Muscle layer of duodenum (tissue), 2 donors: ENCODE data around the gene ANKS1A.
"Not testable (repeated sequence)": the region's sequence is repeated elsewhere in the genome, so short reads cannot be mapped to it uniquely, and the experiment has no call there.

Experiments used
- H3K27ac ChIP-seq: one replicate; pipeline ENCODE4 v1.7.0; 2013; ENCODE audit warnings: mild to moderate bottlenecking, low read length
- H3K27me3 ChIP-seq: one replicate; pipeline ENCODE4 v1.7.0; 2013; ENCODE audit warnings: low read depth, mild to moderate bottlenecking, control low read depth, low read length
- H3K36me3 ChIP-seq, 2 donors: one replicate each; pipeline ENCODE4 v1.7.0; 2013; ENCODE audit warnings: low read length in 2 of 2, control low read depth in 1 of 2, mild to moderate bottlenecking in 1 of 2; ENCODE audit not compliant: insufficient read depth in 2 of 2, control insufficient read depth in 1 of 2
- H3K4me1 ChIP-seq, 2 donors: one replicate each; pipeline ENCODE4 v1.7.0; 2013; ENCODE audit warnings: low read length in 2 of 2, mild to moderate bottlenecking in 2 of 2, control low read depth in 1 of 2, moderate library complexity in 1 of 2; ENCODE audit not compliant: insufficient read depth in 2 of 2, control insufficient read depth in 1 of 2
- H3K4me3 ChIP-seq, 2 donors: one replicate each; pipeline ENCODE4 v1.7.0; 2013; ENCODE audit warnings: low read length in 2 of 2, low read depth in 1 of 2, mild to moderate bottlenecking in 1 of 2
- H3K9me3 ChIP-seq, 2 donors: one replicate each; pipeline ENCODE4 v1.7.0; 2013; ENCODE audit warnings: low read length in 2 of 2, control low read depth in 1 of 2, mild to moderate bottlenecking in 1 of 2; ENCODE audit not compliant: control insufficient read depth in 1 of 2
- donor health status: healthy.

ANKS1A gene

GRCh38 chr6:34981951-34982350, 92.9 kb downstream of the ANKS1A start:
- no peaks in the 10 kb centered on the region for H3K9me3 ChIP-seq
- no peak overlapping the region for H3K4me3 ChIP-seq
- peaks cover 21 to 34% of the 10 kb centered on the region in 2 donors for H3K36me3 ChIP-seq
- H3K27ac ChIP-seq, result no peak overlapping the region
- no peaks in the 10 kb centered on the region for H3K27me3 ChIP-seq
- H3K4me1 ChIP-seq, result peaks cover 0 to 2% of the 10 kb centered on the region in 2 donors

- no peaks in the 10 kb centered on the region for H3K9me3 ChIP-seq
- H3K27ac ChIP-seq, result no peak overlapping the region
- no peaks in the 10 kb centered on the region for H3K27me3 ChIP-seq
- peaks cover 0 to 6% of the 10 kb centered on the region in 2 donors for H3K4me1 ChIP-seq
- H3K36me3 ChIP-seq, result peaks cover 22 to 34% of the 10 kb centered on the region in 2 donors
- no peak overlapping the region for H3K4me3 ChIP-seq
Observed at GRCh38 chr6:34982424-34982852, 93.4 kb downstream of the ANKS1A start.

GRCh38 chr6:34984416-34984815, 95.4 kb downstream of the ANKS1A start:
- H3K9me3 ChIP-seq, result no peaks in the 10 kb centered on the region
- H3K4me3 ChIP-seq, result no peak overlapping the region
- no peak overlapping the region for H3K27ac ChIP-seq
- H3K4me1 ChIP-seq, result peaks cover 0 to 8% of the 10 kb centered on the region in 2 donors
- peaks cover 25 to 36% of the 10 kb centered on the region in 2 donors for H3K36me3 ChIP-seq
- H3K27me3 ChIP-seq, result no peaks in the 10 kb centered on the region

- Histone ChIP-seq H3K27ac (no peak overlapping the region), H3K4me3 (no peak overlapping the region), H3K9me3 (no peaks in the 10 kb centered on the region), H3K36me3 (peaks cover 28 to 39% of the 10 kb centered on the region in 2 donors), H3K4me1 (peaks cover 0 to 8% of the 10 kb centered on the region in 2 donors), H3K27me3 (no peaks in the 10 kb centered on the region)
Observed at GRCh38 chr6:34985236-34985635, 96.2 kb downstream of the ANKS1A start.

- Histone ChIP-seq H3K36me3 (peaks cover 32 to 34% of the 10 kb centered on the region in 2 donors), H3K9me3 (no peaks in the 10 kb centered on the region), H3K4me3 (no peak overlapping the region), H3K27ac (no peak overlapping the region), H3K4me1 (peaks cover 0 to 19% of the 10 kb centered on the region in 2 donors), H3K27me3 (no peaks in the 10 kb centered on the region)
Observed at GRCh38 chr6:34986845-34987246, 97.8 kb downstream of the ANKS1A start.

GRCh38 chr6:34987506-34987905, 98.5 kb downstream of the ANKS1A start:
- H3K4me3 ChIP-seq, result no peak overlapping the region
- peaks cover 32 to 40% of the 10 kb centered on the region in 2 donors for H3K36me3 ChIP-seq
- H3K27ac ChIP-seq, result no peak overlapping the region
- H3K9me3 ChIP-seq, result no peaks in the 10 kb centered on the region
- no peaks in the 10 kb centered on the region for H3K27me3 ChIP-seq
- H3K4me1 ChIP-seq, result peaks cover 0 to 19% of the 10 kb centered on the region in 2 donors

- H3K27me3 ChIP-seq, result no peaks in the 10 kb centered on the region
- H3K27ac ChIP-seq, result no peak overlapping the region
- peaks cover 31 to 34% of the 10 kb centered on the region in 2 donors for H3K36me3 ChIP-seq
Observed at GRCh38 chr6:34990971-34991560, 102.0 kb downstream of the ANKS1A start.

GRCh38 chr6:34992376-34992775, 103.3 kb downstream of the ANKS1A start:
- no peak overlapping the region for H3K27ac ChIP-seq
- no peak overlapping the region for H3K4me3 ChIP-seq
- H3K4me1 ChIP-seq, result peaks cover 0 to 13% of the 10 kb centered on the region in 2 donors
- H3K36me3 ChIP-seq, result peaks cover 28 to 30% of the 10 kb centered on the region in 2 donors
- no peaks in the 10 kb centered on the region for H3K9me3 ChIP-seq
- H3K27me3 ChIP-seq, result no peaks in the 10 kb centered on the region

More at GRCh38 chr6:34990971-34991560, 102.0 kb downstream of the ANKS1A start:
- Histone ChIP-seq H3K4me3 (no peak overlapping the region), H3K9me3 (no peaks in the 10 kb centered on the region), H3K4me1 (peaks cover 0 to 19% of the 10 kb centered on the region in 2 donors)

- Histone ChIP-seq H3K36me3 (peaks cover 27 to 28% of the 10 kb centered on the region in 2 donors), H3K27me3 (no peaks in the 10 kb centered on the region), H3K4me3 (no peak overlapping the region), H3K9me3 (no peaks in the 10 kb centered on the region), H3K4me1 (peaks cover 0 to 10% of the 10 kb centered on the region in 2 donors), H3K27ac (no peak overlapping the region)
Observed at GRCh38 chr6:34993213-34993612, 104.2 kb downstream of the ANKS1A start.

- H3K9me3 ChIP-seq, result no peaks in the 10 kb centered on the region
- no peaks in the 10 kb centered on the region for H3K27me3 ChIP-seq
- H3K4me3 ChIP-seq, result no peak overlapping the region
- H3K36me3 ChIP-seq, result peaks cover 23 to 24% of the 10 kb centered on the region in 2 donors
- no peak overlapping the region for H3K27ac ChIP-seq
- H3K4me1 ChIP-seq, result peaks cover 0 to 10% of the 10 kb centered on the region in 2 donors
Observed at GRCh38 chr6:34994693-34995092, 105.6 kb downstream of the ANKS1A start.

GRCh38 chr6:34998417-34998816, 109.4 kb downstream of the ANKS1A start:
- not testable (repeated sequence) for H3K4me1 ChIP-seq, H3K27ac ChIP-seq, H3K9me3 ChIP-seq, H3K27me3 ChIP-seq, H3K4me3 ChIP-seq
- peaks cover 12 to 17% of the 10 kb centered on the region in 2 donors for H3K36me3 ChIP-seq

GRCh38 chr6:34999153-34999552, 110.1 kb downstream of the ANKS1A start:
- not testable (repeated sequence) for H3K4me1 ChIP-seq, H3K27ac ChIP-seq
- H3K36me3 ChIP-seq, result peaks cover 9 to 12% of the 10 kb centered on the region in 2 donors

More at GRCh38 chr6:34999153-34999552, 110.1 kb downstream of the ANKS1A start:
- not testable (repeated sequence) for H3K27me3 ChIP-seq, H3K4me3 ChIP-seq, H3K9me3 ChIP-seq
